Stimulated activated CD8-positive, alpha-beta memory T cell treated with anti-CD3 and anti-CD28 coated beads, Interleukin-12 subunit alpha, Interleukin-12 subunit beta, amount 100 ng/mL, for 24 hours (primary cell): ENCODE measurements around the gene FZD8.

Experiments
- DNase-seq: peaks from one replicate; pipeline ENCODE4 v3.0.0-alpha.2; 2020; ENCODE audit errors: extremely low read depth

The FZD8 gene

DNA sequence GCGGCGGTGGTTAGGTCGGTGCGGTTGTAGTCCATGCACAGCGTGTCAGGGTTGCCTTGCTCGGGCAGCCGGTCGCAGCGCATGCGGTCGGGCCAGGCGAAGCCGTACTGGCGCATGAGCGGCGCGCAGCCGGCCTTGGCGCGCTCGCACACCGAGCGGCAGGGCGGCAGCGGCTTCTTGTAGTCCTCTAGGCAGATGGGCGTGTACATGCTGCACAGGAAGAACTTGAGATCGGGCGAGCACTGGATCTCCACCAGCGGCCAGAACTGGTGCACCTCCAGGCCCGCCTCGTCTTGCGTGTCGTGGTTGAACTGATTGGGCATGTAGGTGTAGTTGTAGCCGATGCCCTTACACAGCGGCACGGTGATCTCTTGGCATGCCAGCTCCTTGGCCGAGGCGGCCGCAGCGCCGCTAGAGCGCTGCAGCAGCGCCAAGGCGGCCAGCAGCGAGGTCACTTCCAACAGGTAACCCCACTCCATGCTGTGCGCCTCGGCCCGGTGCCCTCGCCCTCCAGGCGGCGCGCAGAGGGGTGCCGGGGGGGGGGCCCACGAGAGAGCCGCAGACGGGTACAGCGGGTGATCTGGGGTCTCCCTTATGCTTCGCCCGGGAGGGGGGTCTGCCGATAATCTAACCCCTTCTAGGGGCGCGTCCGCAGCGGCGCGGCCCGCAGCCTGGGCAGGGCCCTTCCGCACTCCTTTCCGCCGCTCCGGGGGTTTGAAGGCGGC is 983 bp downstream of the FZD8 start:
- no peak for DNase-seq

DNA sequence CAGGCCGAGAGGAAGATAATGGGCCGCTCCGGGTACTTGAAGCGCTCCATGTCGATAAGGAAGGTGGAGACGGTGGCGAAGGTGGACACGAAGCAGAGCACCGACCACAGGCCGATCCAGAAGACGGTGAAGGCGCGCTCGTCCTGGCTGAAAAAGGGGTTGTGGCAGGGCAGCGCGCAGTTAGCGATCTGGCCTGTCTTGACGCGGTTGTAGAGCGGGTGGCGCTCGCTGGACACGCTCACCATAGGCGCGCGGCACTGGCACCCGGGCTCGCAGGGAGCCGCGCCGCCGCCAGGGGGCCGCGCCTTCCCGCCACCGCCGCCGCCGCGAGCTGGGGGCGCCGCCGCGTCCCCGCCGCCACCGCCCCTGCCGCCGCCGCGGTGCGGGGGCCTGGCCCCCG is 1.6 kb downstream of the FZD8 start:
- DNase-seq: no peak

DNA sequence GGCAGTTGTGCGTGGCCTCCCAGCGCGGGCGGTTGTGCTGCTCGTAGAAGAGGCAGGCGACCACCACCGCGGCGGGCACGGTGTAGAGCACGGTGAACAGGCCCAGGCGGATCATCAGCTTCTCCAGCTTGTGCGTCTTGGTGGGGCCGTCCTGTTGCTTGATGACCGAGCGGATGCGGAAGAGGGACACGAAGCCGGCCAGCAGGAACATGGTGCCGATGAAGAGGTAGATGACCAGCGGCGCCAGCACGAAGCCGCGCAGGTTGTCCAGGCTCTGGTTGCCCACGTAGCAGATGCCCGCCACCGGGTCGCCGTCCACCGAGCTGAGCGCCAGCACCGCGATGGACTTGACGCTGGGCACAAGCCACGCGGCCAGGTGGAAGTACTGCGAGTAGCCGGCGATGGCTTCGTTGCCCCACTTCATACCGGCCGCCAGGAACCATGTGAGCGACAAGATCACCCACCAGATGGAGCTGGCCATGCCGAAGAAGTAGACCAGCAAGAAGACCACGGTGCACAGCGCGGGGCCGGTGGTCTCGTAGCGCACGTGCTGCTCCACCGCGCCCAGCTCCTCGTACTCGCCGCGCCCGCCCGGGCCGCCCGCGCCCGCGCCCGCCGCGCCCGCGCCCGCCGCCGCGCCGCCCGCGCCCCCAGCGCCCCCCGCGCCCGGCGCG is 2.2 kb downstream of the FZD8 start:
- no peak for DNase-seq

GRCh38 chr10:35639021-35639727 is 2.9 kb downstream of the FZD8 start:
- DNase-seq: no peak

- no peak for DNase-seq
These were observed 4.0 kb downstream of the FZD8 start for GRCh38 chr10:35638101-35638500.

GRCh38 chr10:35637462-35637861 is 4.6 kb downstream of the FZD8 start:
- DNase-seq: no peak

GRCh38 chr10:35636956-35637355 is 5.1 kb downstream of the FZD8 start:
- DNase-seq: no peak

- no peak for DNase-seq
These were observed 6.5 kb downstream of the FZD8 start for GRCh38 chr10:35635576-35635975.

GRCh38 chr10:35633006-35633980 is 8.8 kb downstream of the FZD8 start:
- DNase-seq: no peak

GRCh38 chr10:35632027-35632426 is 10.1 kb downstream of the FZD8 start:
- DNase-seq: no peak

DNA sequence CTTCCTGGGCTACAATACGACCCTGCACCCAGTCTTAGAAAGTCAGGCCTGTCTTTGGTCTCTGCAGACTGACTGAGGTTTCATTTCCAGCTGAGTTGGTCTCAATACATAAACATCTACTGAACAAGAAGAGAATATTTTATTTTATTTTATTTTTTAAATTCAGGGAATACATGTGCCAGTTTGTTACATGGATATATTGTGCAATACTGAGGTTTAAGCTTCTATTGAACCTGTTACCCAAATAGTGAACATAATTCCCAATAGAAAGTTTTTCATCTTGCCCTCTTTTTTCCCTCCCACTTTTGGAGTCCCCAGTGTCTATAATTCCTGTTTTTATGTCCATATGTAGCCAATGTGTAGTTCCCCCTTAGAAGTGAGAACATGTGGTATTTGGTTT is 10.7 kb downstream of the FZD8 start:
- no peak for DNase-seq

- no peak for DNase-seq
These were observed 15.1 kb downstream of the FZD8 start for GRCh38 chr10:35626971-35627507.

- no peak for DNase-seq
These were observed 27.8 kb downstream of the FZD8 start for GRCh38 chr10:35614312-35614711.

DNA sequence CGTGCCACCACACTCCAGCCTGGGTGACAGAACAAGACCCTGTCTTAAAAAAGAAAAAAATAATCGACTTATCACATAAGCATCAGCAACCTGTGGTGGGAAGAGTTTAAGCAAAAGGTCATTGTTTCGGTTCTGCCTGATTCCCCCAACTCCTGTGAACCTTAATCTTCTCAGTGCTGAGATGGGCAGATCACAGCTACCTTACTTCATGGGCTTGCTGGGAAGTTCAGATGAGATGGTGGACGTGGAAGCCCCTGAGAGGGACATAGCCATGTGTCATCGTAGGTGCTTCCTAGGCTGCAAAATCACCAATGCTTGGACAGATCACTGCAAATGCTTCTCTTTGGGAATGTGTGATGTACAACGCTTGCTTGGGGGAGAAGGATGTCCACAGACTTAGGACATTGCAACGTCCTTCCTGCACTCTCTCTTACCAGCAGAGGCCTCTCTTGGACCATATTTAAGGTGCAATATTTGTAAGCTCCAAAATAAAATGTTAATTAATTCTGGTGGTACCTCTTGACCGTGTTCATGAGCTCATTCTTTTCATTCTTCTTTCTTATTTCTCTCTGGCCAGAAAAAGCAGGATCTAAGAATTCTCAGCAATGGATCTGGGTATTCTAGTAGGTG is 28.4 kb downstream of the FZD8 start:
- no peak for DNase-seq

DNA sequence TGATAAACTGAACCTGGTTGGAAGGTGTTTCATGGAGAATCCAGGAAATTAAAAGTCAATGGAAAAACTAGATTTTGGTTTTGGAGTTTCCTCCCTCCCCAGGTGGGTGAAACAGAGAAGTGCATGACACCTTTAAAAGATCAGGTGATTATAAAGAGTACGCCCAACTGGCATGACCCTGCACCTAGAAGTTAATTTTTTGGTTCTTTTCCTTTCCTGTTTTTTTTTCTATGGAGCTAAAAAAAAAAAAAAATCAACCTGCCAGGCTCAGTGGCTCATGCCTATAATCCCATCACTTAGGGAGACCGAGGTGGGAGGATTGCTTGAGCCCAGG is 29.0 kb downstream of the FZD8 start:
- DNase-seq: no peak

DNA sequence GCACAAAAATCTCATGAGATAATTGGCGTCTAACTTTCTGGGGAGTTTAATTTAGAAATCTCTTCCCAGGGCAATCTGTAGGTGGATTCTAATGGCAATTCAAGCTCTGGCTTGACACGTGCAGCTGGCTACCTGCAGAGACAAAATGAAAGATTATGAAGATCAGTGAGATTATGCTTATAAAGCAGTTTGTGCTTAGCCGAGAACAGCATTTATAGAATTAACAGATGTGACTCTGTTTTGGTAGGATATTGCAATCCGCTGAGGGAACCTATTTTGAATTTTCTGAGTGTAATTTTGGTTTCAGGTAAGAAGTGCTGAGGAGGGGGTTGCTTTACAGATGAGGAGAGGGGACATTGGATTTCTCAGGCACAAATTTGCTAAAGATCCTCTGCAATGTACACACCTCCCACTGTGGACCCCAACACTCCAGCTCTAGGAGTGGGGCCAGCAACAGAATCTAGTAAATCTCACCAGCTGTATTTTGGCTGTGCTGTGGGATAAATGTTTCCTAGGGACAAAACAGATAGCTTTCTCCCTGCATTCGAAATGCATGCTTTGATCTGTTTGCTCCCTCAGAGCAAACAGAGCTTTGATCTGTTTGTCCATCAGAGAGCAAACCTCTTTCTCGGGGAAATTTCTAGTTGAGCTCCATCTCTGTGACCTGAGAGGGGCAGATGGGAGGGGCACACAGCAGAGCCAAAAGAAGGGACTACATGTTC is 29.6 kb downstream of the FZD8 start:
- no peak for DNase-seq

DNA sequence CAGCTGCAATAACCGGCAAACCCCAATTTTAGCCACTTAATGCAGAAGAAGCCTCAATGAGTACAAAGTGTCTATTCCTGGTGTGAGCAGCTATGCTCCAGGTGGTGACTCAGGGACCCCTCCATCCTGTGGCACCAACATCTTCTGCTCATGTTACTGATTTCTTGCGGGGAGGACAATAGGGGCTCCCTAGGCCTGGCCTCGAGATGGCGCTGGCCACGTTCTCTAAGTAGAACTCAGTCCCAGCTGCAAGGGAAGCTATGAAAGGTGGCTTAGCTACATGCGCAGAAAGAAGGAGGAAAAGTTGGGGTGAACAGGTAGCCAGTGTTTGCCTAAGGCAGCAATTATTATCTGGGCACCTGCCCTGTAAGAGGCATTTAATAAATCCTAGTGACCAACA is 30.3 kb downstream of the FZD8 start:
- no peak for DNase-seq

DNA sequence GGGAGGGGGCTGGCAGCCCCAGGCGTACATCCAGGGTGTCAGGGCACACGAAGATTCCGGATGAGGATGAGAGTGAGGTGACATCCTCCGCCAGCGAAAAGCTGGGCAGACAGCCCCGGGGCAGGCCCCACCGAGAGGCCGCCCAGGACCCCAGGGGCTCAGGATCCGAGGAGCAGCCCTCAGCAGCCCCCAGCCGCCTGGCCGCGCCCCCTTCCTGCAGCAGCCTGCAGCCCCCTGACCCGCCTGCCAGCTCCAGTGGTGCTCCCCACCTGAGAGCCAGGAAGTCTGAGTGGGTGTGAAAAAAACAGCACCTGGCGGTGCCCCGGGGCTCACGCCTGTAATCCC is 33.8 kb downstream of the FZD8 start:
- no peak for DNase-seq

- DNase-seq: no peak
These were observed 34.4 kb downstream of the FZD8 start for GRCh38 chr10:35607475-35608327.

- no peak for DNase-seq
These were observed 35.7 kb downstream of the FZD8 start for GRCh38 chr10:35606430-35606829.
